Omental fat pad (tissue), 4 donors: ENCODE results near the gene BIRC2. TPM values are rescaled to one million over a fixed set of nuclear protein-coding genes. Genes with fewer than 3 reads are reported as not detected.
"Not testable (repeated sequence)": the region's sequence is repeated elsewhere in the genome, so short reads cannot be mapped to it uniquely, and the experiment has no call there.

Experiments used
- ATAC-seq: fragments of 150-250 bp; one replicate; pipeline ENCODE4 v1.9.1; 2016; ENCODE audit warnings: mild to moderate bottlenecking, moderate library complexity; ENCODE audit not compliant: low FRiP score
- DNase-seq: peaks from one replicate; pipeline ENCODE4 v3.0.0-alpha.2; 2019; ENCODE audit warnings: low spot score
- CTCF ChIP-seq, 3 donors: fragments of 450-650 bp; IDR thresholded peaks; one replicate each; pipeline ENCODE4 v1.5.1; 2016 to 2017; ENCODE audit warnings: antibody characterized with exemption in 3 of 3, mild to moderate bottlenecking in 3 of 3, moderate library complexity in 2 of 3
- total RNA-seq, 4 donors: library from RNA; depleted of rRNA; stranded (reverse); fragments of >200 nt; gene quantifications; one replicate each; pipeline ENCODE4 v1.1.0, GENCODE V29; 2016

BIRC2 gene
- total RNA-seq, 4 donors from 2014 or later = 39.4 to 56.0 (median 53.4) TPM

GRCh38 chr11:102360681-102361080, 13.7 kb downstream of the BIRC2 start:
- no peak for DNase-seq
- no peak for TF ChIP-seq CTCF (IDR thresholded peaks at IDR 0.05)

GRCh38 chr11:102361086-102362031, 14.3 kb downstream of the BIRC2 start:
- ATAC-seq (no peak), DNase-seq (no peak)
- TF ChIP-seq CTCF (IDR thresholded peaks at IDR 0.05) = no peak

More at GRCh38 chr11:102360681-102361080, 13.7 kb downstream of the BIRC2 start:
- ATAC-seq = no peak

- no peak for DNase-seq
These were observed 18.0 kb downstream of the BIRC2 start for GRCh38 chr11:102364991-102365390.

GRCh38 chr11:102367364-102367763, 20.4 kb downstream of the BIRC2 start:
- no peak for ATAC-seq
- no peak for DNase-seq
- TF ChIP-seq CTCF (IDR thresholded peaks at IDR 0.05) = no peak

More at GRCh38 chr11:102364991-102365390, 18.0 kb downstream of the BIRC2 start:
- no peak for TF ChIP-seq CTCF (IDR thresholded peaks at IDR 0.05)
- no peak for ATAC-seq

GRCh38 chr11:102368472-102368871, 21.5 kb downstream of the BIRC2 start:
- ATAC-seq (no peak), DNase-seq (no peak)
- TF ChIP-seq CTCF (IDR thresholded peaks at IDR 0.05) = no peak

- ATAC-seq, DNase-seq: not testable (repeated sequence)
These were observed 27.8 kb downstream of the BIRC2 start for GRCh38 chr11:102374633-102375424.

- DNase-seq (no peak), ATAC-seq (no peak)
- no peak for TF ChIP-seq CTCF (IDR thresholded peaks at IDR 0.05)
These were observed 28.8 kb downstream of the BIRC2 start for GRCh38 chr11:102375720-102376399.
